ENCODE measurements around the gene JPH4.
A peak's percentile ranks its signal among the peaks of the same experiment; 100 is the strongest.
"Not testable (repeated sequence)": the region's sequence is repeated elsewhere in the genome, so short reads cannot be mapped to it uniquely, and the experiment has no call there.

JPH4 gene

GRCh38 chr14:23608454-23608853 is 29.9 kb upstream of the JPH4 start:
- no peak for DNase-seq

GRCh38 chr14:23605931-23606585 is 27.5 kb upstream of the JPH4 start:
- DNase-seq: no peak

GRCh38 chr14:23604675-23605170 is 26.1 kb upstream of the JPH4 start:
- DNase-seq: no peak

- DNase-seq: no peak
These were observed 25.6 kb upstream of the JPH4 start for GRCh38 chr14:23604148-23604547.

- no peak for DNase-seq
These were observed 24.5 kb upstream of the JPH4 start for GRCh38 chr14:23603103-23603502.

DNA sequence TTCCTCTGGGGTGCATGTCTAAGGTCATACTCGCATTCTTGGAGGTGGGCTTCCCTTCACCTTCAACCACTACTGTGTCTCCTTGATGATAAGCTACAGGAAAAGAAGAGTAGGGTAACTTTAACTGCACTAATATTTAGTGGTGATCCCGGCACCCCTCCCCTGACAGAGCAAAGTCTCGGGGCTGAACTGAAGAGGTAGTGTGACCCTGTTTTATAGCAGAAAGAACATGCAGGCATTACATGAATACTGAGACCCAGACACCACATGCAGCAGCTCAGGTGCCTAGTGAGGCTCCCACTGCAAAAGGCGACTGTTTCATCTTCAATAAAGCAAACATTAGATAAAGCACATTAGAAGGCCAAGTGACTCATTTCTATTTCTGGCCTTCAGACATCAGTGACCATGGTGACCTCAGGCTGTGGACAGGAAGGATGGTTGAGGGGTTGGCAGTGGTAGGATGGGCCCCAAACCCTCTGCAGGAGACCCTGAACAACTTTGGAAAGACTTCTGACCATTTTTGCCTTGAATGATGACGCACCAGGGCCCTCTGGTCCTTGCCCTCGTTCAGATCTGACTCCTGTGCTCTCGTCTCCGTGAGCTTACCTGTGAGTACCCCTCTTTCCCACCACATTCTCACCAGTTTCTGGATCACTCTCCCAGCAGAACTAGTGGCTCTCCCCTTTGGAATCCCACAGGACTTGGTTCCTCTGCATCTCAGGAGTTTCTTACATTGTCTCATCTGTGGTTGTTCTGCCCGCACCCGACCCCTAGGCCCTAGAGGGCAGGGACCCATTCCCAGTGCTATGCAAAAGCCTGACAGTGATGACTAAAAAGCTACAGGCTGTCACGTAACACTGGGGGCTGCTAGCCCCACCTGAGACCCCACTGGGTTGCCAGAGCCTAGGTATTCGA is 23.8 kb upstream of the JPH4 start:
- no peak for DNase-seq

- DNase-seq: no peak
These were observed 23.2 kb upstream of the JPH4 start for GRCh38 chr14:23601845-23602180.

DNA sequence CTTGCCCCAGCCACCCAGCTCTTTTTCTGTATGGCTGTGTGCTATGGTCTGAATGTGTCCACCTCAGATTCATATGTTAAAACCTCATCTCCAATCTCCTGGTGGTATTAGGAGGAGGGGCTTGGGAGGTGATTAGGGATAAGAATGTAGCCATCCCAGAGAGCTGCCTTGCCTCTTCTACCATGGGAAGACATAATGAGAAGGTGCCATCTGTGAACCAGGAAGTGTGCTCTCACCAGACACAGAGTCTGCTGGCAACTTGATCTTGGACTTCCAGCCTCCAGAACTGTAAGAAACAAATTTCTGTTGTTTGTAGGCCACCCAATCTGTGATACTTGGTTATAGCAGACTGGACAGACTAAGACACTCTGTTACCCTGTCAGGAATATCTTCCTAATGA is 22.8 kb upstream of the JPH4 start:
- no peak for DNase-seq

DNA sequence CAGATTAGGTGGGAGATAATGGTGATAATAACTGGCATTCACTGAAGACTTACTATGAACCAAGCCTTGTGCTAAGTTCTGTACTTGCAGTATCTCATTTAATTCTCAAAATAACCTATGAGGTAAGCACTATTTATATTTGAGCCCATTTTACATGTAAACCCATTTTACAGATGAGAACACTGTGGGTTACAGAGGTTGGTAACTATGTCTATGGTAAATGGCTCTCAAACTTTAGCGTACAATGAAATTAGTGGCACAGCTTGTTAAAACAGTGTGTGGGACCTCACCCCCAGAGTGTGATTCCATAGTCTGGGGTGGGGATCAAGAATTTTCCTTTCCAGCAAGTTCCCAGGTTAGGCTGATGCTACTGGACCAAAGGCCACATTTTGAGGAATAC is 22.2 kb upstream of the JPH4 start:
- no peak for DNase-seq

- DNase-seq: no peak
These were observed 21.7 kb upstream of the JPH4 start for GRCh38 chr14:23600322-23600707.

DNA sequence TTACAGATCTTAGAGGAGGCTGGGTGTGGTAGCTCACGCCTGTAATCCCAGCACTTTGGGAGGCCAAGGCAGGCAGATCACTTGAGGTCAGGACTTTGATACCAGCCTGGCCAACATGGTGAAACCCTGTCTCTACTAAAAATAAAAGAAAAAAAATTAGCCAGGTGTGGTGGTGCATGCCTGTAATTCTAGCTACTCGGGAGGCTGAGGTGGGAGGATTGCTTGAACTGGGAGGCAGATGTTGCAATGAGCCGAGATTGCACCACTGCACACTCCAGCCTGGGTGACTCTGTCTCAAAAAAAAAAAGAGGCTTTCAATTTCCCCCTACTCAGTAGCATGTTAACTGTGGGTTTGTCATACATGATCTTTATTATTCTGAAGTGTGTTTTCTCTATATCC is 15.6 kb upstream of the JPH4 start:
- not testable (repeated sequence) for DNase-seq

- DNase-seq: no peak
These were observed 11.6 kb upstream of the JPH4 start for GRCh38 chr14:23590198-23590597.

DNA sequence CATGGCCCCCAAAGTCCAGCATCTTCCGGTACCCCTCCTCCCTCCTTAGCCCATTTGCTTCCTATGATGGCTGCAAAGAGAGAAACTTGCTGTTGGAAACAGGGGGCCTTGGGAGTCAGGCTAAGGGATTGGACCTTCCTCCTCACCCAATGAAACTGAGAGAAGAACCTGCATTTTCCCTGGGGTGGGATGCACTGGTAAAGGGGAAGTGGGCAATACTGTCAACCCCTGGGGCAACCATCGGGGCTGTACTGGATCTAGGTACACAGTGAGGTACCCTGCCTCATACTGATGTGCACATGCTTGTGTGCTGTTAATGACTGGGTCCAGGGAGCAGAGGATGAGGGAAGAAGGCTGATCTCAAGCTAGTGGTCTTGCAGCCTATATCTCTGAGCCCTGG is 11.0 kb upstream of the JPH4 start:
- no peak for DNase-seq

GRCh38 chr14:23588884-23589598 is 10.5 kb upstream of the JPH4 start:
- peak; percentile 95 for DNase-seq

DNA sequence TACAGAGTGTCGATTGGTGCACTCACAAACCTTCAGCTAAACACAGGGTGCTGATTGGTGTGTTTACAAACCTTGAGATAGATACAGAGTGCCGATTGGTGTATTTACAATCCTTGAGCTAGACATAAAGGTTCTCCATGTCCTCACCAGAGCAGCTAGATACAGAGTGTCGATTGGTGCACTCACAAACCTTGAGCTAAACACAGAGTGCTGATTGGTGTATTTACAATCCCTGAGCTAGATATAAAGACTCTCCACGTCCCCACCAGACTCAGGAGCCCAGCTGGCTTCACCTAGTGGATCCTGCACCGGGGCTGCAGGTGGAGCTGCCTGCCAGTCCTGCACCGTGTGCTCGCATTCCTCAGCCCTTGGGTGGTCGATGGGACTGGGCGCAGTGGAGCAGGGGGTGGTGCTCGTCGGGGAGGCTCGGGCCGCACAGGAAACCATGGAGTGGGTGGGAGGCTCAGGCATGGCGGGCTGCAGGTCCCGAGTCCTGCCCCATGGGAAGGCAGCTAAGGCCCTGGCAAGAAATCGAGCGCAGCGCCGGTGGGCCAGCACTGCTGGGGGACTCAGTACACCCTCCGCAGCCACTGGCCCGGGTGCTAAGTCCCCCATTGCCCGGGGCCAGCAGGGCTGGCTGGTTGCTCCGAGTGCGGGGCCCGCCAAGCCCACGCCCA is 6.1 kb upstream of the JPH4 start:
- not testable (repeated sequence) for DNase-seq

DNA sequence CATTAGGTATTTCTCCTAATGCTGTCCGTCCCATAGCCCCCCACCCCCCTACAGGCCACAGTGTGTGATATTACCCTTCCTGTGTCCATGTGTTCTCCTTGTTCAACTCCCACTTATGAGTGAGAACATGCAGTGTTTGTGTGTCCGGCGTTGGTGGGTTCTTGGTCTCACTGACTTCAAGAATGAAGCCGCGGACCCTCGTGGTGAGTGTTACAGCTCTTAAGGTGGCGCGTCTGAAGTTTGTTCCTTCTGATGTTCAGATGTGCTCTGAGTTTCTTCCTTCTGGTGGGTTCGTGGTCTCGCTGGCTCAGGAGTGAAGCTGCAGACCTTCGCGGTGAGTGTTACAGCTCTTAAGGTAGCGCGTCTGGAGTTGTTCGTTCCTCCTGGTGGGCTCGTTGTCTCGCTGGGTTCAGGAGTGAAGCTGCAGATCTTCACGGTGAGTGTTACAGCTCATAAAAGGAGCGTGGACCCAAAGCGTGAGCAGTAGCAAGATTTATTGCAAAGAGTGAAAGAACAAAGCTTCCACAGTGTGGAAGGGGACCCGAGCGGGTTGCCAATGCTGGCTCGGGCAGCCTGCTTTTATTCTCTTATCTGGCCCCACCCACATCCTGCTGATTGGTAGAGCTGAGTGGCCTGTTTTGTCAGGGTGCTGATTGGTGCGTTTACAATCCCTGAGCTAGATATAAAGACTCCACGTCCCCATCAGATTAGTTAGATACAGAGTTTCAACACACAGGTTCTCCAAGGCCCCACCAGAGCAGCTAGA is 5.4 kb upstream of the JPH4 start:
- DNase-seq: not testable (repeated sequence)

DNA sequence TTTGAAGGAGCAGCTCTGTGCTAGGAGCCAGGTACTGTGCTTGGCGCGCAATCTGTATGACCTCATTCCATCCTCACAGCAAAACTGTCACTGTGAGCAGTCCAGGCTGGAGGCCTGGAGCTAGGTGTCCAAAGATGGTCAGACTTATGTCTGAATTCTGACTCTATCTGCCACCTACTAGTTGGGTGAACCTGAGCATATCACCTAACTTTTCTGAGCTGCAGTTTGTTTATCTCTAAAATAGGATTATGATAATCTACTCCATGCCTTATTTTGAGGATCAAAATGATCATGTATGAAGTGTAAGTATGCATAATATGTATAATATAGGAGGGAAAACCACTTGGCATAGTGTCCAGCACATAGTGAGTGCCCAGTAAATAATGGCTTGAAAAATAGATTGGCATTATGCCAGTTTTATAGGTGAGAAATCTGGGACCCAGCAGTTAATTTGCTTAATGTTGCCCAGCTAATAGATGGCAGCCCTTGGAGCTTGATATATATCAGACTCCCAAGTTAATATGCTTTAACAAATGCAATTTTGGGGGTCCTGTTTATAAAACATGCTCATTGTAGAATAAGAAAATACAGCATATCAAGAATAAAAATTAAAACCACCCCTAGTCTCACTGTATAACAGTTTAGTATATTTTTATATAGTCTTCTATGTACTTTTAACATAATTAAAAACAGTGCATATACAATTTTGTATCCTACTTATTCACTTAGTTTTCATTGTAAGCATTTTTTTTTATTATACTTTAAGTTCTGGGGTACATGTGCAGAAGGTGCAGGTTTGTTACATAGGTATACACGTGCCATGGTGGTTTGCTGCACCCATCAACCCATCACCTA is 4.5 kb upstream of the JPH4 start:
- DNase-seq: no peak

DNA sequence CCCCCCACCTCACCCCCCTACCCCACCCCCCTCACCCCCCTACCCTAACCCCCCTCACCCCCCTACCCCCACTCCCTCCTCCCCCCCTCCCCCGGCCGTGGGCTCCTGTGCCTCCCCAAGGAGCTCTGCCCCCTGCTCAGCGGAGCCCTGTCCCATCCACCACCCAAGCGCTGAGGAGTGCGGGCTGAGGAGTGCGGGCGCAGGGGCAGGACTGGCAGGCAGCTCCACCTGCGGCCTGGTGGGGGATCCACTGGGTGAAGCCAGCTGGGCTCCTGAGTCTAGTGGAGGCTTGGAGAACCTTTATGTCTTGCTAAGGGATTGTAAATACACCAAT is 2.3 kb upstream of the JPH4 start:
- DNase-seq: no peak

DNA sequence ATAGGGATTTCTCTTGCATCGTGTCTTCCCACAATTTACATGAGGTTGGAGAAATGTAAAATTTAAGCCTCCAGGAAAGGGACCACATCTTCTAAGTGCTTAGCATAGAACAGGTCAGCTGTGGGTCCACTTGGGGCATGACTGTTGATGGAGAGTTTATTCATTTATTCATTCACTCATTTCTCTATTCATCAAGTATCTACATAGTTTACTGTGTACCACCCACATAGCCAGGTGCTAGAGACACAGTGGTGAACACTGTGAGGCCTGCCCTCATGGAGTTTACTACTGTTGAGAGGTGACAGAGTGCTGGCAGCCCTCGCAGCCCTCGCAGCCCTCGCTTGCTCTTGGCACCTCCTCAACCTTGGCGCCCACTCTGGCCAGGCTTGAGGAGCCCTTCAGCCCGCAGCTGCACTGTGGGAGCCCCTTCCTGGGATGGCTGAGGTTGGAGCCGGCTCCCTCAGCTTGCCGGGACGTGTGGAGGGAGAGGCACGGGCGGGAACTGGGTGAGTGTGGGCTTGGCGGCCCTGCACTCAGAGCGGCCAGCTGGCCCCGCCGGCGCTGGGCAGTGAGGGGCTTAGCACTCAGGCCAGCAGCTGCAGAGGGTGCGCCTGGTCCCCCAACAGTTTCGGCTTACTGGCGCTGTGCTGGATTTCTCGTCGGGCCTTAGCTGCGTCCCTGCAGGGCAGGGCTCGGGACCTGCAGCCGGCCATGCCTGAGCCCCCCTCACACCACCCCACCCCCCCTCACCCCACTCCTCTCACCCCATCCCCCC is 1.7 kb upstream of the JPH4 start:
- no peak for DNase-seq

- DNase-seq: no peak
These were observed 1.1 kb upstream of the JPH4 start for GRCh38 chr14:23579739-23580138.

DNA sequence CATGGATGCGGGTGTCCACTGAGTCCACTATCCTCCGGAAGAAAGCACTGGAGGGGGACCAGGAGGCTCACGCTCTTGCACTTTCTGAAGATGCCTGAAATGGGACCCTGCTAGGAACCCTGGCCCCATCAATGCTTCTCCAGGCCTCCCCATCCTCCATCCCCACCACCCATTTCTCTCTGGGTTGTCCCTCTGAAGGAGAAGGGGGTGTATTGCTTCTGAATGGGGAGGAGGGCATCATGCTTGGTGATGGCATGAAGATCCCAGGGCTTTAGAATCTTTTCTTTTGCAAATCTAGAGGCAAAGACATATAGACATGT is 681 bp upstream of the JPH4 start:
- DNase-seq: no peak

All from hematopoietic multipotent progenitor cell treated with erythropoietin and hydrocortisone succinate and interleukin-3 and kit ligand, for 4 days (in vitro differentiated cells).